GM19035 (cell line): ENCODE data around the gene MYBPC2.
A peak's percentile ranks its signal among the peaks of the same experiment; 100 is the strongest.
"Not testable (repeated sequence)": the region's sequence is repeated elsewhere in the genome, so short reads cannot be mapped to it uniquely, and the experiment has no call there.

Experiments used
- ATAC-seq: cut with Tn5 transposase; IDR thresholded peaks from one replicate; pipeline ENCODE4 v1.9.1; 2021; ENCODE audit not compliant: unreplicated experiment

The MYBPC2 gene

GRCh38 chr19:50457300-50457699, 24.6 kb downstream of the MYBPC2 start:
- no peak for ATAC-seq

GRCh38 chr19:50458396-50459066, 25.8 kb downstream of the MYBPC2 start:
- ATAC-seq = no peak

GRCh38 chr19:50459067-50459456, 26.4 kb downstream of the MYBPC2 start:
- ATAC-seq = no peak

- no peak for ATAC-seq
Observed at GRCh38 chr19:50459638-50460037, 26.9 kb downstream of the MYBPC2 start.

- no peak for ATAC-seq
Observed at GRCh38 chr19:50460161-50460765, 27.6 kb downstream of the MYBPC2 start.

- ATAC-seq = peak; percentile 56
Observed at GRCh38 chr19:50461066-50461875, 28.6 kb downstream of the MYBPC2 start.

GRCh38 chr19:50462970-50463369, 30.3 kb downstream of the MYBPC2 start:
- ATAC-seq = no peak

- no peak for ATAC-seq
Observed at GRCh38 chr19:50464348-50464747, 31.7 kb downstream of the MYBPC2 start.

- ATAC-seq = no peak
Observed at GRCh38 chr19:50465000-50465399, 32.3 kb downstream of the MYBPC2 start.

- no peak for ATAC-seq
Observed at GRCh38 chr19:50465986-50466705, 33.5 kb downstream of the MYBPC2 start.

GRCh38 chr19:50466706-50467039, 34.0 kb downstream of the MYBPC2 start:
- ATAC-seq = no peak

GRCh38 chr19:50467566-50467965, 34.9 kb downstream of the MYBPC2 start:
- ATAC-seq = no peak

GRCh38 chr19:50468818-50469217, 36.1 kb downstream of the MYBPC2 start:
- ATAC-seq = no peak

- not testable (repeated sequence) for ATAC-seq
Observed at GRCh38 chr19:50473336-50473735, 40.6 kb downstream of the MYBPC2 start.

GRCh38 chr19:50475101-50475568, 42.4 kb downstream of the MYBPC2 start:
- ATAC-seq = no peak

- no peak for ATAC-seq
Observed at GRCh38 chr19:50475736-50476223, 43.1 kb downstream of the MYBPC2 start.

- ATAC-seq = peak; percentile 82
Observed at GRCh38 chr19:50476224-50476906, 43.7 kb downstream of the MYBPC2 start, which contains the start of the genes EMC10 and GARIN5A. TSS of gene EMC10 (plus strand) at chr19:50476507. CDS start at chr19:50476545, 38 bp downstream. TSS of gene GARIN5A (minus strand) at chr19:50476848. CDS start at chr19:50476388, 460 bp downstream.

- ATAC-seq = no peak
Observed at GRCh38 chr19:50476907-50477238, 44.2 kb downstream of the MYBPC2 start.

- ATAC-seq = no peak
Observed at GRCh38 chr19:50477751-50478515, 45.2 kb downstream of the MYBPC2 start.
